ENCODE measurements around the gene PPM1K. TPM values are rescaled to one million over a fixed set of nuclear protein-coding genes. Genes with fewer than 3 reads are reported as not detected.

Gene PPM1K
- polyA plus RNA-seq, 2 donors: 5.5 to 5.7 TPM

- WGBS, 2 donors: 72 to 89% methylated on average over 6 of the region's 6 CpGs
- Histone ChIP-seq H3K36me3 (ENCODE audit: control insufficient read depth in 2 of 2, insufficient read depth in 2 of 2, low read length in 1 of 2) (no peaks in the 10 kb centered on the region), H3K27me3 (ENCODE audit: control insufficient read depth in 1 of 2, insufficient read depth in 2 of 2, low read length in 2 of 2) (no peaks in the 10 kb centered on the region)
Measured at GRCh38 chr4:88297725-88298454, 13.5 kb upstream of the PPM1K start.

GRCh38 chr4:88297212-88297516, 12.8 kb upstream of the PPM1K start:
- no peak overlapping the region for H3K27ac ChIP-seq (ENCODE audit: low read depth in 2 of 2, low read length in 1 of 2)
- no peaks in the 10 kb centered on the region for H3K9me3 ChIP-seq (ENCODE audit: control insufficient read depth in 2 of 2, insufficient read depth in 1 of 2, low read depth in 1 of 2, low read length in 1 of 2)
- no peaks in the 10 kb centered on the region for H3K36me3 ChIP-seq (ENCODE audit: control insufficient read depth in 2 of 2, insufficient read depth in 2 of 2, low read length in 1 of 2)
- H3K4me3 ChIP-seq (ENCODE audit: low read depth in 1 of 2, low read length in 2 of 2): no peak overlapping the region
- no peaks in the 10 kb centered on the region for H3K27me3 ChIP-seq (ENCODE audit: control insufficient read depth in 1 of 2, insufficient read depth in 2 of 2, low read length in 2 of 2)
- WGBS, 2 donors: 91 to 93% methylated on average over 1 of the region's 1 CpG
- H3K4me1 ChIP-seq (ENCODE audit: control insufficient read depth in 2 of 2, insufficient read depth in 2 of 2, low read length in 1 of 2): no peaks in the 10 kb centered on the region

More at GRCh38 chr4:88297725-88298454, 13.5 kb upstream of the PPM1K start:
- Histone ChIP-seq H3K27ac (ENCODE audit: low read depth in 2 of 2, low read length in 1 of 2) (no peak overlapping the region), H3K4me3 (ENCODE audit: low read depth in 1 of 2, low read length in 2 of 2) (no peak overlapping the region), H3K9me3 (ENCODE audit: control insufficient read depth in 2 of 2, insufficient read depth in 1 of 2, low read depth in 1 of 2, low read length in 1 of 2) (no peaks in the 10 kb centered on the region), H3K4me1 (ENCODE audit: control insufficient read depth in 2 of 2, insufficient read depth in 2 of 2, low read length in 1 of 2) (no peaks in the 10 kb centered on the region)

- Histone ChIP-seq H3K9me3 (ENCODE audit: control insufficient read depth in 2 of 2, insufficient read depth in 1 of 2, low read depth in 1 of 2, low read length in 1 of 2) (no peaks in the 10 kb centered on the region), H3K36me3 (ENCODE audit: control insufficient read depth in 2 of 2, insufficient read depth in 2 of 2, low read length in 1 of 2) (no peaks in the 10 kb centered on the region), H3K27me3 (ENCODE audit: control insufficient read depth in 1 of 2, insufficient read depth in 2 of 2, low read length in 2 of 2) (no peaks in the 10 kb centered on the region), H3K4me1 (ENCODE audit: control insufficient read depth in 2 of 2, insufficient read depth in 2 of 2, low read length in 1 of 2) (no peaks in the 10 kb centered on the region), H3K27ac (ENCODE audit: low read depth in 2 of 2, low read length in 1 of 2) (no peak overlapping the region), H3K4me3 (ENCODE audit: low read depth in 1 of 2, low read length in 2 of 2) (no peak overlapping the region)
- 90 to 93% methylated on average over 5 of the region's 5 CpGs for WGBS, 2 donors
Measured at GRCh38 chr4:88296413-88297211, 12.3 kb upstream of the PPM1K start.

DNA sequence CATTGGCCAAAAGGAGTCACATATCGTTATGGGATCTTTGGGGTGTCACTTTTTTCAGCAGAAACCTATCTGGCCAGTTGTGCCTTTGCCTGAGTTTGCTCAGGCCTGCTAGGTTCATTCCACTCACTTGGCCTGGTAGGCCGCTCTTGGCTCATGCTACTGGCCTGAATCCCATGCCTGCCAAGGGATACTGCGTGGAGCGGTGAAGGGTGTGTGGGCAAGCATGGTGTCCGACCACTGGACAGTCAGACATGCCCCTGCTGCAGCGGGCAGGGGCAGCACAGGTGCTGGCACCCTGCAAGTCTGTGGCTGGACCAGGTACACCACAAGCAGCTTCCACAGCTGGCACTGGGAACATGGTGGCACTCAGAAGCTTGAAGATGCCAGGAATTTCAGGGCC, 11.3 kb upstream of the PPM1K start:
- Histone ChIP-seq H3K4me1 (ENCODE audit: control insufficient read depth in 2 of 2, insufficient read depth in 2 of 2, low read length in 1 of 2) (no peaks in the 10 kb centered on the region), H3K27ac (ENCODE audit: low read depth in 2 of 2, low read length in 1 of 2) (no peak overlapping the region), H3K4me3 (ENCODE audit: low read depth in 1 of 2, low read length in 2 of 2) (no peak overlapping the region), H3K9me3 (ENCODE audit: control insufficient read depth in 2 of 2, insufficient read depth in 1 of 2, low read depth in 1 of 2, low read length in 1 of 2) (no peaks in the 10 kb centered on the region), H3K27me3 (ENCODE audit: control insufficient read depth in 1 of 2, insufficient read depth in 2 of 2, low read length in 2 of 2) (no peaks in the 10 kb centered on the region), H3K36me3 (ENCODE audit: control insufficient read depth in 2 of 2, insufficient read depth in 2 of 2, low read length in 1 of 2) (no peaks in the 10 kb centered on the region)
- WGBS, 2 donors: 94 to 96% methylated on average over 6 of the region's 6 CpGs

- Histone ChIP-seq H3K27me3 (ENCODE audit: control insufficient read depth in 1 of 2, insufficient read depth in 2 of 2, low read length in 2 of 2) (no peaks in the 10 kb centered on the region), H3K36me3 (ENCODE audit: control insufficient read depth in 2 of 2, insufficient read depth in 2 of 2, low read length in 1 of 2) (no peaks in the 10 kb centered on the region), H3K9me3 (ENCODE audit: control insufficient read depth in 2 of 2, insufficient read depth in 1 of 2, low read depth in 1 of 2, low read length in 1 of 2) (no peaks in the 10 kb centered on the region), H3K4me1 (ENCODE audit: control insufficient read depth in 2 of 2, insufficient read depth in 2 of 2, low read length in 1 of 2) (no peaks in the 10 kb centered on the region), H3K4me3 (ENCODE audit: low read depth in 1 of 2, low read length in 2 of 2) (no peak overlapping the region), H3K27ac (ENCODE audit: low read depth in 2 of 2, low read length in 1 of 2) (no peak overlapping the region)
- 34 to 52% methylated on average over 4 of the region's 4 CpGs for WGBS, 2 donors
Measured at GRCh38 chr4:88291003-88291402, 6.6 kb upstream of the PPM1K start.

DNA sequence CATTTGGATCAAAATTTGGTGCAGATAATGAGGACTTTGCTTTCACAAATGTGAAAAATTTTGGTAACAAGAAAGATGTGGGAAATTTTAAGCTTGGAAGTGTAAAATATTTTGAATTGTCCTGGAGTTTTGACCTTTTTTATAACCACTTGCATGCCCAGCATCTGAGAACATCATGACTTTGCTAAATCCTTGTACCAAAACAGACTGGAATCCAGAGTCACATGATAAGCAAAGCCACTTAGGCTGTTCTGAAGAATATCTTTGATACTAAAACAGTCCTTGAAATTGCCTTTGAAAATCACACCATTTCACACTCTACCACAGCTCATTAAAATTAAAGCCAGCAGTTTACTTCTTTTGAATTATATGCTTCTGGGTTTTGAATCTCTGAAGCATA, 2.5 kb upstream of the PPM1K start:
- H3K9me3 ChIP-seq (ENCODE audit: control insufficient read depth in 2 of 2, insufficient read depth in 1 of 2, low read depth in 1 of 2, low read length in 1 of 2): no peaks in the 10 kb centered on the region
- H3K27ac ChIP-seq (ENCODE audit: low read depth in 2 of 2, low read length in 1 of 2): no peak overlapping the region
- no peaks in the 10 kb centered on the region for H3K36me3 ChIP-seq (ENCODE audit: control insufficient read depth in 2 of 2, insufficient read depth in 2 of 2, low read length in 1 of 2)
- no peak overlapping the region for H3K4me3 ChIP-seq (ENCODE audit: low read depth in 1 of 2, low read length in 2 of 2)
- no peaks in the 10 kb centered on the region for H3K4me1 ChIP-seq (ENCODE audit: control insufficient read depth in 2 of 2, insufficient read depth in 2 of 2, low read length in 1 of 2)
- H3K27me3 ChIP-seq (ENCODE audit: control insufficient read depth in 1 of 2, insufficient read depth in 2 of 2, low read length in 2 of 2): no peaks in the 10 kb centered on the region

DNA sequence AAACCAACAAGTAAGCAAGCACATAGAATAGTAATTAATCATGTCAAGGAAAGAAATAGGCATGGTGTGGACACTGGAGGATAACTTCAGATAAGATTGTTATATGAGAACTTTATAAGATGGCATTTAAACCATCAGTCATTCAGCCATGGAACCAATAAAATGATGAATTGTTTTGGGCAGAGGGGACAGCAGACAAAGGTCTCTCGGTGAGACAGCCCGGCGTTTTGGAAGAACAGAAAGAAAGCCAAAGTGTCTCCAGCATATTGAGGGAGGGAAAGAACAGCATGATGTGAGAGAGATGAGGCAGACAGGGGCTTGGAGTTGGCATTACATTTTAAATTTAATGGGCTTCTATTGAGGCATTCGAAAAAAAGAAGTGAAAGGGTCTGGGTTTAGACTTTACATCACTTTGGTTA, 883 bp upstream of the PPM1K start:
- no peaks in the 10 kb centered on the region for H3K27me3 ChIP-seq (ENCODE audit: control insufficient read depth in 1 of 2, insufficient read depth in 2 of 2, low read length in 2 of 2)
- no peaks in the 10 kb centered on the region for H3K36me3 ChIP-seq (ENCODE audit: control insufficient read depth in 2 of 2, insufficient read depth in 2 of 2, low read length in 1 of 2)
- WGBS, 2 donors: 32 to 34% methylated on average over 4 of the region's 4 CpGs
- H3K27ac ChIP-seq (ENCODE audit: low read depth in 2 of 2, low read length in 1 of 2): peak overlapping the region; percentile 95 to 97
- H3K4me3 ChIP-seq (ENCODE audit: low read depth in 1 of 2, low read length in 2 of 2): peak overlapping the region in 1 of 2 donors; percentile 71
- H3K9me3 ChIP-seq (ENCODE audit: control insufficient read depth in 2 of 2, insufficient read depth in 1 of 2, low read depth in 1 of 2, low read length in 1 of 2): no peaks in the 10 kb centered on the region
- H3K4me1 ChIP-seq (ENCODE audit: control insufficient read depth in 2 of 2, insufficient read depth in 2 of 2, low read length in 1 of 2): no peaks in the 10 kb centered on the region

- H3K4me3 ChIP-seq (ENCODE audit: low read depth in 1 of 2, low read length in 2 of 2): peak overlapping the region; percentile 71 to 80
- H3K27me3 ChIP-seq (ENCODE audit: control insufficient read depth in 1 of 2, insufficient read depth in 2 of 2, low read length in 2 of 2): no peaks in the 10 kb centered on the region
- no peaks in the 10 kb centered on the region for H3K9me3 ChIP-seq (ENCODE audit: control insufficient read depth in 2 of 2, insufficient read depth in 1 of 2, low read depth in 1 of 2, low read length in 1 of 2)
- no peaks in the 10 kb centered on the region for H3K36me3 ChIP-seq (ENCODE audit: control insufficient read depth in 2 of 2, insufficient read depth in 2 of 2, low read length in 1 of 2)
- H3K27ac ChIP-seq (ENCODE audit: low read depth in 2 of 2, low read length in 1 of 2): peak overlapping the region; percentile 96 to 99
- H3K4me1 ChIP-seq (ENCODE audit: control insufficient read depth in 2 of 2, insufficient read depth in 2 of 2, low read length in 1 of 2): no peaks in the 10 kb centered on the region
- WGBS, 2 donors: 0 to 1% methylated on average over 62 to 66 of the region's 66 CpGs
Measured at GRCh38 chr4:88283661-88284438, 511 bp downstream of the PPM1K start.

DNA sequence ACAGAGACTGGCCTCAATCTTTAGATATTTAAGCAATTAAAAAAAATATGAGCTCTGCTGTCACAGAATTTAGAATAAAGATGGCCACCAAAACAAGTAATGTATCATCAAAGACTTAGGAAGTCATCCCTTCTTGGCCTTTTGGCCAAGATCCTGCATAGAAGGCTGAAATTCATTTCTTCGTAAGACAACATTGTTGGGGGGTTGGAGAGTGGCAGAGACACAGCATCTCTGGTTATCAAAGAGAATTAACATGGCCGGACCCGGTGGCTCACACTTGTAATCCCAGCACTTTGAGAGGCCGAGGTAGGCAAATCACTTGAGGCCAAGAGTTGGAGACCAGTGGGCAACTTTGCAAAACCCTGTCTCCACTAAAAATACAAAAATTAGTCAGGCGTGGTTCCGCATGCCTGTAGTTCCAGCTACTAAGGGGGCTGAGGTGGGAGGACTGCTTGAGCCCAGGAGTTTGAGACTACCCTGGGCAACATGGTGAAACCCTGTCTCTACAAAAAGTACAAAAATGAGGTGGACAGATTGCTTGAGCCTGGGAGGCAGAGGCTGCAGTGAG, 4.0 kb downstream of the PPM1K start:
- Histone ChIP-seq H3K9me3 (ENCODE audit: control insufficient read depth in 2 of 2, insufficient read depth in 1 of 2, low read depth in 1 of 2, low read length in 1 of 2) (no peaks in the 10 kb centered on the region), H3K27ac (ENCODE audit: low read depth in 2 of 2, low read length in 1 of 2) (no peak overlapping the region), H3K36me3 (ENCODE audit: control insufficient read depth in 2 of 2, insufficient read depth in 2 of 2, low read length in 1 of 2) (no peaks in the 10 kb centered on the region), H3K4me1 (ENCODE audit: control insufficient read depth in 2 of 2, insufficient read depth in 2 of 2, low read length in 1 of 2) (peaks cover 0 to 3% of the 10 kb centered on the region in 2 donors), H3K4me3 (ENCODE audit: low read depth in 1 of 2, low read length in 2 of 2) (no peak overlapping the region), H3K27me3 (ENCODE audit: control insufficient read depth in 1 of 2, insufficient read depth in 2 of 2, low read length in 2 of 2) (no peaks in the 10 kb centered on the region)
- WGBS, 2 donors: 96 to 98% methylated on average over 6 of the region's 6 CpGs
